Forelimb muscle (tissue), 1 donor: ENCODE measurements around the gene SLX9. TPM values are rescaled to one million over a fixed set of nuclear protein-coding genes. Genes with fewer than 3 reads are reported as not detected.
"Not testable (repeated sequence)": the region's sequence is repeated elsewhere in the genome, so short reads cannot be mapped to it uniquely, and the experiment has no call there.

ENCODE experiments used
- DNase-seq: peaks from one replicate; pipeline ENCODE4 v3.0.0-alpha.2; 2013; ENCODE audit warnings: low read depth
- polyA plus RNA-seq: library from polyadenylated mRNA; unstranded; fragments of 120-200 nt; gene quantifications from one replicate; pipeline ENCODE4 v1.2.1, GENCODE V29; 2013; ENCODE audit not compliant: insufficient read length

The SLX9 gene
- polyA plus RNA-seq, 1 donor, result 23.4 TPM

DNA sequence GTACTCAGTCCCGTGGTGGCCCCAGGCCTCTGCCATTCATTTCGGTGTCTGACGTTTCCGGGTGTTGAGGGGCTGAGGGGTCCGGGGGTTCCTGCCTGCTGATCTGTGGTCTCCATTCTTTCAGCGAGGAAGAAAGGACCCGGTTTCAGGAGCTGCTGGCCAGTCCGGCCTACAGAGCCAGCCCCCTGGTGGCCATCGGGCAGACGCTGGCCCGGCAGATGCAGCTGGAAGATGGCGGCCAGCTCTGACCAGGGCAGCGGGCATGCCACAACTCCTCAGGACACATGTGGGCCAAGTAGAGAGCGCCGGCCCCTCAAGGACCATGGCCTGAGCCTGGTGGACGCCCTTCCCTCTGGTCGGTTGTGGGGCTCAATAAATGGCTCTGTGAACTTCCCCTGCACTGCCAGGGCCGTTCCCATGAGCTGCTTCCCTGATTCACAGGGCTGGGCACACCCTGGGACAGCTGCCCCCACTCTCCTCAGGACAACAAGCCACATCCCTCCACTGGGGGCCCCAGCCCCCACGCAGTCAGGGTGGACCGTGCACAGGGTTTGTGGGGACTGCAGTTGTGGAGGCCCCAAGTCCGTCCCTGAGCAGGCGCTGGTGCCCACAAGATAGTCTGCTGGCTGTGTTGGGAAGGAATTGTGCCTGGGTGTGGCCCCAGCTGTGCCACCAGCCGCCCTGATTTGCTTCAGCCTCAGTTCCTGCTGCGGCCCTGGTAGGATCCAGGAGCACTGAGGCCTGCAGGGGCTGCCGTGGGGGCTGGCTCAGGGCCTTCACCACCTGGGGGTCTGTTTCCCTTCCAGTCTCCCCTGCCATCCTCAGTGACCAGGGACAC is 36.9 kb downstream of the SLX9 start:
- DNase-seq, result not testable (repeated sequence)

DNA sequence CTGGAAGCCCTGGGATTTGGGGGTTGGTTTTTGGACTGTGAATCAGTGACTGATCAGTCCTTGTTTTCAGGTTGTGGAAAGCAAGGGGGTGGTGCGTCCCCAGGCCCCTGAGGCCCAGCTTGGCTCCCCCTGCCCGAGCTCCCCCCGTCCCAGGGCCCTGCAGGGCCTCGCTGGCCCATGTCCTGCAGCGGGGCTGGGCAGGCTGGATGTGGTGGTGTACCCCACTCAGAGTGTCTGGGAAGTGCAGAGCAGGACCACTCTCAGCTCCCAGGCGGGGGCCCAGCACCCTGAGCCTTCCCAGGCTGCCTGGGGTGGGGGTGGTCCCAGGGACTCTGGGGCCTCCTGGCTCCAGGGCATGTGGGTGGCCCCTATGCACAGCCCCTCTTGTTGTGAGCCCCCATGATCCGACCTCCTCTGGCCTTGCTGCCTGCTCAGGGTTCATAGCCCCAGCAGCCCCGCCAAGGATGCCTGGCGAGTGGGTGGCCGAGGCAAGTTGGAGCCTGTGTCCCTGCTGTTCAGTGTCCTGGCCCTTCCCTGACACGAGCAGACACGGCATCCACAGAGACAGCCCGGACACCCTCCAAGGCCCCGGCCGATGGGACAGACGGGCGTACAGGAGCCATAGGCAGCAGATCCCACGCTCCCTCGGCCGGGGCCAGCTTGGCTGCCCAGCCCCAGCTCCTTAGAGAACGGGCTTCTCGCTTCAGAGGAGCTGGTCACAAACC is 37.9 kb downstream of the SLX9 start:
- no peak for DNase-seq

DNA sequence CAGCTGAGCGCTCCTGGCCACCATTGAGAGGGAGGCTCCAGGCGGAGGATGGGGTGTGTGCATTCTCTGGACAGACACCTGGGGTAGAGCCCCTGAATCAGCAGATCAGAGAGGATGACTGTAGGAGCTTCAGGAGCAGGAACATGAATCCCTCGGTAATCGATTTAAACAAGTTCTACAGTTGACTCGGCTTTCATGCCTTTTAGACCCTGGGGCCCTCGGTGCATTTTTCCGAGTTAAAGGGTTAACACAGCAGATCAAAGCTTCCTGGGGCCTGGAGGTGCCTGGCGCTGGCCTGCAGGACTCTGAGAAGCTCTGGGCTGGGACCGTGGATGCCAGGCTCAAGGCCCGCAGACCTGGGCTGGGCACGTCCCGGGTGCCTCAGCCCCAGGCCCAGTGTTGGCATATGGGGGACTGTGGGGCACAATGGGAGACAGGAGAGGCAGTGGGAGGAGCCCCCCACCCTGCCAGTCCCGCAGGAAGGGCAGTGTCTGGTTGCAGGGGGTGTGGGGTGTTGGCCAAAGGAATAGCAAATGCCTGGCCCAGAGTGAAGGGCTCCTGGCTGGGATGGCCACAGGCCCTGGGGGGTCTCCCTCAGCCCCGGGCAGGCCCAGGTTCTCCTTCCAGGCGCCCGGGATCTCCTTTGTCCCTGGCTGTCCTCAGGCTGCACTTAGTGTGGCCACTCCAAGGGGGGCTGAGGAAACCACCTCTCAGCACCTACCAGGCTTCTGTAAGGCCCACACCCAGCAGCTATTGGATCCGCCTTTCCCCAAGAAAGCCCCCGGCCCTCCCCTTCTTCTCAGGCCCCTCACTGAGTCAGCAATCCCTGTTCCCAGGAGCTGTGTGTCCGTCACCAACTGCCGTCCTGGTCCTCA is 40.1 kb downstream of the SLX9 start:
- no peak for DNase-seq

DNA sequence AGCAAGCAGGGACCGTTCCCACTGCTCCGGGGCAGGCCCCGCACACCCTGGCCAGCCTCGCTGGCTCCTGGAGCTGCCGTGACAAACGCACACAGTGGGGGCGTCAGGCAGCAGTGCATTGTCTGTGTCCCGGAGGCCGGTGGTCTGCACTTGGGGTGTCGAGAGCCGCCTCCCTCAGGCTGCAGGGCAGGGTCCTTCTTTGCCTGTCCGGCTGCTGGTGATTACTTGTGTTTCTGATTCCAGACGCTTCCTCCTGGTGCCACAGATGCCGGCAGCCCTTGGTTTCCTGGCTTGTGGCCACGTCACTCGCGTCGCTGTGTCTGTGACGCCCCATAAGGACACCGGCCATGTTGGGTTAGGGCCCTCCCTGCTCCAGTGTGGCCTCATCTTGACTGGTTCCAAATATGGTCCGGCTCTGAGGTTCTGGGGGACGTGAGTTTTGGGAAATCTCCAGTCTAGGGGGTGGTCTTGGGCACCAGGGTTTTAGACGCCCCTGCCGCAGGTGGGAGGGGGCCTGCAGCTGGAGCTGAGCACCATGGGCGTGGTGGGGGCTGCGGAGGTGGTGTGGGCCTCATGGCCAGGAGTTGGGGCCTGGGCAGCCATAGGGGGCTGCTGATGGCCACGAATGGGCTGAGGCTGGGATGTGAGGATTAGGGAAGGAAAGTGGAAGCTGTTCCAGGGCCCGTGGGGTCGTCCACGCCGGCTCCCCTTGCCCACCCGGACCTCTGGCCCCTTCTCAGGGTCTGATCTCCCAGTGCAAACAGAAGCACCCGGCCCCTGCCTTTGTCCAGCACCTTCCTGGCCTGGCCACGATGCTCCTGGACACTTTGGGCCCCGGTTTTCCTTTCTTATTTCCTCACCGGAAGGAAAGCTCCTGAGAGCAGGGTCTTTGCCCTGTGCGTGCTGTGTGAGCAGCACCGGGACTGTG is 41.0 kb downstream of the SLX9 start:
- DNase-seq, result no peak

DNA sequence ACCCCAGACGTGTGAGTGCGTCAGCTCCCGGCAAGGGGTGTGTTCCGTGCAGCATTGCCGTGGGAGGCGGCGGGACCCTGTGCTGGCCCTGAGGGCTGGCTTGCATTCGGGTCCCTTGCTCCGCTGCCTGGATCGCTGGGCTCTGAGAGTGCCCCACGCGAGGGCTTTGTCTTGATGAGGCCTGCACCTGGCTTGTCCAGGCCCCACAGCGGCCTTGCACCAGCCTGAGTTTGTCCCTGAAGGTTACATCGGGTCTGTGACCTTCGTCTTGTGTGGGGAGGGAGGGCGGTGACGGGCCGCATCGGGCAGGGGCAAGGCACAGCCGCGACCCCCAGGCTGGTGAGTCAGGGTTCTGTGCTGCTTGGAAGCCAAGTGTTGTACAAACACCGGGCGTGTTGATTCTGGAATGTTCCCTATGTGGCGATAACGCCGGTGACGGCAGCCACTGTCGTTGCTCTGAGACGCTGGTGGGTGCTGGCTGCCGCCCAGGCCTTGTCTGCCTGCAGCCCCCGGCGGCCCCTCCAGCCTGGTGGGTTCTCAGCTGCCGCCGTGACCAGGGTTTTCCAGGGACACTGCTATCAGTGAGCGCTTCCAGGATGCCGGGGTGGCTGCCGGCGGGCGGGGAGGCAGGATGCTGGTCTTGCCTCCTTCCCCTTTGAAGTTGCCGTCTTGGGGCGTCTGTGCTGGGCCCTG is 42.9 kb downstream of the SLX9 start:
- DNase-seq, result no peak

DNA sequence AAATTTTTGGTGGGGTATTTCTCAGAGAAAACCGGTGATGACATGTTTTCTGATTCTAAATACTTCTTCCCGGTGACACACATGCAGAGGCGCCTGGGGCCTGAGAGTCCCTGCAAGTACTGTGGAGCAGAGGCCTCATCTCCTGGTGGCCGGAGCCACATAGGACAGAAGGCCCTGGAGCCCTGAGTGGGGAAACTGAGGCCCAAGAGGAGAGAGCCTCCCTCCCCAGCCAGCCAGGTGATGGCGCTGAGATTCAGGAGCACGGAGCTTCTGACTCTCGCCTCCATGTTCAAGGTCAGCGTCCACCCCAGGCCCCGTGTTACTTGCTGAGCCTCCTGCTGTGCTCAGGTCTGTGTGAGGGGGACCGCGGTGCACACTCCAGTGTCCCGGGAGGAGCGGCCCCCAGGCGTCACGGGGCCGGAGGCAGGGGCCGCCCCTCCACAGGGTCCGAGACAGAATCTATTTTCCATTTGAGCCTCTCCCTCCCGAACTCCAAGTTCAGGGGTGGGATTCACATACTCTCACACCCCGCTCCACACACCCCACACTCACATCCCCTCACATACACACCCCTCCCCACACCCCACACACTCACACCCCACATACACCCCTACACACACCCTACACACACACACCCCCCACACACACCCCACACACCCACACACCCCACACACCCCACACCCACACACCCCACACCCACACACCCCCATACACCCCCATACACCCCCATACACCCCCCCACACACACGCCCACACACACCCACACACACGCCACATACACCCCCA is 43.8 kb downstream of the SLX9 start:
- no peak for DNase-seq

DNA sequence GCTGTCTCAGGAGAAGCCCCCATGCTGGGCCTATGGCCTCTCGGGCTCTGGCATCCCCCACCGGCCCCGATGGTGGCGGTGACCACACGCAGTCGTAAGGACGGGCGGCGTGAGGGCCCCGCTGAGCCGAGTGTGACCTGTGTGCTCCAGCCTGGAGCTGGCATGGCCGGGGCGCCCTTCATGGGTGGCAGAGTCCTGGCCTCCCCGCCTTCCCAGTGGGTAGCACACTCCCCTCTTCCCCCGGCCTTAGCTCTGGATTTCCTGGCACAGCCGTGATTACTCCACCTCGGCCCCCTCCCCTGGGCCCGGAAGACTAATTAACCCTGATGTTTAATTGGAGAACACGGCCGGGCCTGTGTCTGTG is 44.6 kb downstream of the SLX9 start:
- DNase-seq, result no peak

DNA sequence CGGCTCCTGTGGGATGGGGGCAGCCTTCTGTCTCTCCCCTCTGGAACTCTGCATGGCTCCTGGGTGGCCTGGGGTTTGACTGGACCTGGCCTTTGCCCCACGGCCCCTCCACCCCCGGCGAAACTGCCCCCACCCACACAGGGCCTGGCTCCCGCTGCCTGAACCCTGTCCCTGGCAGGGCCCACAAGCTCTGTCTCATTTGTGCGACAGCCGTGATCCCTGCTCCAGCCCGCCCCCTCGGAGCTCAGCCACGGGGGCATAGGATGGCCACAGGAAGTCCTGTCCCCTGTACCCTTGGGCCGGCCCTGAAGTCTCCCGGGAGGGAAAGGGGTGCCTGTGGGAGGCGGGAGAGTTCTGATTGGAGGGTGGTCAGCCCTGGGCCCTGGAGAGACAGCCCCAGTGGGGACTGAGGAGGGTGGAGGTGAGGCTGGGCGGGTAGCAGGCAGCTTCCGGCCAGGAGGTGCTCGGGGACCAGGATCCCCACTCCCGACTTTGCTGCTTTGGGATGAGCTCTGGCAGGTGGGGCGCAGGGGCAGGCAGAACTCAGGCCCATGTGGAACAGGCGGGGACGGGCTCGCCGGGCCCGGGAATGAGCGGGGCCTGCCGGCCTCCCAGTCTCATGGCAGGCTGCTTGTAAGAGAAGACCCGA is 45.1 kb downstream of the SLX9 start:
- no peak for DNase-seq

DNA sequence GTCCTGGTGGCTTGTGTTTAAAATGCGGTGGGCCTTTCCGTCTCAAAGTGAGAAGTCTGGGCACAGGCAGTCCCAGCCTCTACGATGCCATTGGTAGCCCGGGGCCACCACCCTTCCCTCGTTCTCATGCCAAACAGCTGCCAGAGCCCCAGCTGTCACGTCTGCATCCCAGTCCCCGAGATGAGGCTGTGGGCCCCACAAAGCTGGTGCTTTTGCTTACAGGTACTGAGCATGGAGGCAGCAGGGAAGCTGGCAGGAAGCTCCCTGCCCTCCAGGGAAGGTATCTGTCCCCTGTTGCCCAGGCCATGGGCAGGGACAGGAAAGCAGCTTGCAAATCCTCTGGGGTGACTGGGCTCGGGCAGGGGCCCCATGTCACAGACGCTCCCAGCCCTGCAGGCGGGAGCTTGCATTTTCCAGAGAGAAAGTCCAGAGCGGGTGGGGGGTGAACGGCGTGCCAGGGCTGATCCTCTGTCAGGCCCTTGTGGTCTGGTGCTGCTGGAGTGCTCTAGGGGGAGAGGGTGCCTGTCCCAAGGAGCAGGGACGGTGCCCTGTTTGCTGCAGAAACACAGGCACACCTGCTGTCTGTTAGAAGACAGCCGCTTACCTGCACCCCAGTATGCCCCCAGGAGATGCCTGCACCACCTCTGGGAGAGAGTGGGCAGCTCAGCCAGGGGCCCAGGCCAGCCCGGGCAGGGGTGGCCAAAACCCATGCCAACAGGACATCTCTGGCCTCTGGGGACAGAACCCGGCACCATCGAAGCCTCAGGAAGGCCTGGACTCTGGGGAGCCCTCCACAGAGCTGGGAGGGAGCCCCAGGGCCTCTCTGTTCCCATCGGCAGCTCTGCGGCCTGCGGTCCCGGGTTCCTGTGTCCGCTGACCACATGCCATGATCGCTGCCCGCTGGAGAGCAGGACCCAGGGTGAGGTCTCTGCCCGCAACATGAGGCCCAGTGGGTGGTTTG is 45.9 kb downstream of the SLX9 start:
- DNase-seq, result no peak

DNA sequence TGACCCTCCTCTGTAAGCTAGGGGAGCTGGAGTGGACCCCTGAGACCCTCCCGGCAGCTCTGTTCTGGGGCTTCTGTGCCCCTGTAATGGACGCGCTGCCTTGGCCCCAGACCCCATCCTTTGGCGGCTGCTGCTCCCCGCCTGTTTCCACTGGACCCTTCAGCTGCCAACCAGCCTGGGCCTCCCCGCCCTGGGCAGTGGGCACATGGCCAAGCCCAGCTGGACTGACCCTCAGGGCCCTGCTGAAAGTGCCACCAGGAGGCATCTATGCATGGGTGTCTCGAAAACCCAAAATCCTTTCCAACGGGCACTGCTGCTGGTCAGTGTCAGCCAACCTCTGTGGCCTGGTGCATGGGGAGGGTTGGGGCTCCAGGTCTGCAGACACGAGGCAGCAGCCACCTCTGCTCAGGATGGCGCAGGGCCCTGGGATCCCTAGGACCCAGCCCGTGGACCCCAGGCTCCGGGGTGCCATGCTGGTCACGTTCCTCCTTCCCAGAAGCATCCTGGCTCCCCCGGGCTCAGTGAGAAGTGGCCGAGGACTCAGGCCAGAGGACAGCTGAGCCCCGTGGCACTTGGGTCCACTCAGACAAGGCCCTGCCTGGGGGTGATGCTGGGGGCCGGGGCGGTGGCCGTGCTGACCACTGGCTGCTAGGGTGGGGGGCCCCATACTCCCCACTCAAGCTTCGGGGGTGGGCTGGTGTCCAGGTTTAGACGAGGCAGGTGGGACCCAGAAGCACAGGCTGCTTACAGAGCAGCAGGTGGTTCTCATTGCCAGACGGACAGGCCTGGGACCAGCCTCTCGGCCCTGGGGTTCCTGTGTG is 46.9 kb downstream of the SLX9 start:
- DNase-seq, result no peak

DNA sequence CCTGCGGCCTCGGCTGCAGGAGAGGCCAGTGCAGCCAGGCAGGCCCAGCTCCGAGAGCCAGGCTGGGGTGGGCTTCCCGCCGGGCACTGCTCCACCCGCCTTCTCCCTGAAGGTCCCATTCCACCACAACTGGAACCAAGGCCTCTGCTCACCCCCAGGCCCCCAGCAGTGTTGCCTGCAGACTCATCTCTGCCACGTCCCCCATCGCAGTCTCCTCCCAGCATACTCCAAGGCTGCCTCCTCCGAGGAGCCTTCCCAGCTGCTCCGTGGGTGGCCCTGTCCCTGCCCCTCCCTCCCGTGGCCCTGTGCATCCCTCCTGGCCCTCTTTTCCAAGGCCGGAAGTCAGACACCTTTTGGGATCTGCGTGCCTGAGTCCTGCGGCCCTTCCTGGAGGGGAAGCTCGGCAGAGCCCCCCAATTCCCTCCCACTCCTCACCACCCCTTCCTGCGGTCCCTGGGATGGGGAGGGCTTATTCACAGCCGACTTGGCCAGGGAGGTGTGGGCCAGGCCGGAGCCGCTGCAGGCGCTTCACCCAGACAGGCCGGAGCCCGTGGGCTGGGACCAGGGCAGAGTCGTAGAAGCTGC is 47.6 kb downstream of the SLX9 start:
- DNase-seq, result no peak

DNA sequence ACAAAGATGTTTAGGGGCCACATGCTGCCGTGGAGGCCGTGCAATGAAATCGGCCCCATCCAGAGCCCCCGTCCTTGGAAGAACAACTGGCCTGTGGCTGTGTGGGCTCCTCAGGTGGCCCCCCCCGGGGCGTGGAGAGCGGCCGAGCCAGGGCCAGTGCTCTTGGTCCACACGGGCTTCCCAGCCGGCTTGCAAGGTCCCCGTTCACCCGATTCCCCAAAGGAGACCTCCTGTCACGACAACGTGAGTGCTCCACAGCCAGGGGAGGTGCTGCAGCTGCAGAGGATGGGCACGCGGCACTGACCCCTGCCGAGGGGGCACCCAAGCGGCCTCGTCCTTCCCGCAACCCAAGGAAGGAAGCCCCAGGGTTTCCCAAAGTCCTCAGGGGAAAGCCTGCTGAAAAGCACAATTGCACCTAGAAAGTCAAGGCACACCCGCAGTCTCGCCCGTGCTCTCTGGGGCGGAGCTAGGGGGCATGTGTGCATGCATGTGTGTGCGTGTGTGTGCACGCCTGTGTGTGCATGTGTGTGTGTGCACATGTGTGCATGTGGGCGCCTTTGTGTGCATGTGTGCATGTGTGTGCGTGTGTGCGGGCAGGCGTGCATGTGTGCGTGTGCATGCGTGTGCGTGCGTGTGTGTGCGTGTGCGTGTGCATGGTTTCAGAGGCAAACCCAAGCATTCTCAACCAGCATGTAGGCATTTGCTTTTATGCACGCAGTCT is 48.2 kb downstream of the SLX9 start:
- DNase-seq, result no peak

DNA sequence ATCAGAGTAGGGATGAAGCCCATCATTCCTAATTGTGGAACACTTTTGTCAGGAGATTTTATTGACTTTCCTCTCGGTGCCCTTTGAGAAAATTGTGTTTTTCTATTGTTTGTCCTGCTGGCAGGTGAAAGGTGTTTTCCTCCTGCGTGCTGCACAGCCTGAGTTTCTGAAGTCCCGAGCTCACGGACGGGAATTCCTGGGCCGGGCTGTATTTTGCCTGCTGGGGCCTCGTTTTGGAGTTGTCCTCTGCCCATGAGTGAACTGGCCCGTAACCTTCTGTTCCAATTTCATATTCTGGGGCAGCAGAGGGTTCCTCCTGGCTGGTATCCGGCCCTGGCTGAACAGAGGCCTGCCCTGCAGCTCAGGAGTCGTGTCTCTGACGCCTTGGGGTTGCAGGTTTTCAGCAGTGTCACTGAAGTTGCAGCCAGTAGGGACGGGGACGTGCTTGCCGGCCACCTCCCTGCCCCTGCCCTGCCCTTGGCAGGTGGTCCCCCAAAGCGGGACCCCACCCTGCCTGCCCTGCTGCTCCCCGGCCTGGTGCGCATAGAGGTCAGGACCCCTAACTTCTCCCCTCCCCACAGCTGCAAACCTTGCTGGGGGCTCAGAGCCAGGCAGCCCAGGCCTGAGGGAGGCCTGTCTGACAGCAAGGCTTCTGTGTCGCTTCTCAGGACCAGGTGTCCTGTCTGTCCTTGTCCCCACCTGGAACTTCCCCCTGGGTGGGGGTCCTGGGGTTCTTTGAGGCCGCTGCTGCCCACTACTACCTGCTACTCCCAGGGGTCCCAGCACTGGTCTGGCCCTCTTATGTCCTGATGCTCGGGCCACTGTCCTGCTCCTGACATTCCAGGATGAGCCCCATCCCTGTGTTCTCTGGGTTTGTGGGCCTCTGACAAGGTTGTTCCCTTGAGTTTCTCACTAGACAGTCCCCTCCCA is 49.0 kb downstream of the SLX9 start:
- DNase-seq, result no peak

DNA sequence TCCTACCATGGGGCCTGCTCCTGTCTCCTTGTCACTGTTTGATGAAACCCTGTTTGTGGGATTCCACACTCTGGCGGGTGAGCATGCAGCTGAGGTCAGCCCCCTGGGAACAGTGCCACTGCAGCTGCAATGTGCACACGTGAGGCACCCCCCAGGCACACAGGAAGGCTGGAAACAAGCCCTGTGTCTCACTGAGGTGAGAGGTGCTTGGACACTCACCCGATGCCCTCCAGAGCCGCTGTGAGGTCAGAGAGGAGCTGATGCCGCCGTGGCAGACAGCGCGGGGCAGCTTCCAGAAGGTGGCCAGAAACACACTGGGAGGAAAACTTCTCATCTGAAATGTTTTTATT is 49.7 kb downstream of the SLX9 start:
- no peak for DNase-seq
